Smooth muscle cell (in vitro differentiated cells): ENCODE results near the gene SNAPC1. TPM values are rescaled to one million over a fixed set of nuclear protein-coding genes. Genes with fewer than 3 reads are reported as not detected.

Source experiments
- DNase-seq: peaks from one replicate; lab custom pipeline; 2025; ENCODE audit not compliant: unreplicated experiment; lab: John Stamatoyannopoulos, UW
- H2AFZ ChIP-seq: fragments of 200-600 bp; sonication (generic); 2 replicates; pipeline ENCODE4 v1.6.0; 2016; ENCODE audit warnings: antibody characterized with exemption, low read depth, mild to moderate bottlenecking
- H3F3A ChIP-seq: fragments of 200-600 bp; sonication (generic); 2 replicates; pipeline ENCODE4 v1.6.0; 2017; ENCODE audit warnings: antibody characterized with exemption, low read depth
- H3K27ac ChIP-seq: fragments of 200-600 bp; sonication (generic); 2 replicates; pipeline ENCODE4 v1.5.1; 2016; ENCODE audit warnings: low read depth, mild to moderate bottlenecking
- H3K27me3 ChIP-seq: fragments of 200-600 bp; sonication (generic); 2 replicates; pipeline ENCODE4 v1.6.1; 2016; ENCODE audit warnings: low read depth, mild to moderate bottlenecking
- H3K36me3 ChIP-seq: fragments of 200-600 bp; sonication (generic); 2 replicates; pipeline ENCODE4 v1.5.1; 2016; ENCODE audit warnings: low read depth
- H3K4me1 ChIP-seq: fragments of 200-600 bp; sonication (generic); 2 replicates; pipeline ENCODE4 v1.5.1; 2016; ENCODE audit warnings: low read depth
- H3K4me2 ChIP-seq: fragments of 200-600 bp; sonication (generic); 2 replicates; pipeline ENCODE4 v1.6.0; 2016; ENCODE audit warnings: mild to moderate bottlenecking
- H3K4me3 ChIP-seq: fragments of 200-600 bp; sonication (generic); 2 replicates; pipeline ENCODE4 v1.5.1; 2016; ENCODE audit warnings: mild to moderate bottlenecking
- H3K79me2 ChIP-seq: fragments of 200-600 bp; sonication (generic); 2 replicates; pipeline ENCODE4 v1.6.0; 2016; ENCODE audit warnings: low read depth, mild to moderate bottlenecking
- H3K9ac ChIP-seq: fragments of 200-600 bp; sonication (generic); 2 replicates; pipeline ENCODE4 v1.6.0; 2016; ENCODE audit warnings: low read depth
- H3K9me3 ChIP-seq: fragments of 200-600 bp; sonication (generic); replicated peaks from 2 replicates; pipeline ENCODE4 v1.5.1; 2016; ENCODE audit warnings: low read depth
- H4K20me1 ChIP-seq: fragments of 200-600 bp; sonication (generic); 2 replicates; pipeline ENCODE4 v1.6.0; 2016; ENCODE audit warnings: low read depth
- CTCF ChIP-seq: fragments of 200-600 bp; sonication (generic); IDR thresholded peaks from 2 replicates; pipeline ENCODE4 v1.5.1; 2017; ENCODE audit warnings: borderline replicate concordance, mild to moderate bottlenecking, antibody characterized with exemption; ENCODE audit not compliant: insufficient read depth, poor library complexity, severe bottlenecking
- WGBS: methylation state at CpG from one replicate; pipeline ENCODE4 v1.1.7; 2016; ENCODE audit warnings: low lambda C conversion rate; 5-methylcytosine and 5-hydroxymethylcytosine counted together
- polyA plus RNA-seq: library from polyadenylated mRNA; unstranded; fragments of >200 nt; fragmentation: Nextera tagmentation; extraction: Ambion mirVana; gene quantifications from 2 replicates; pipeline ENCODE4 v1.2.1, GENCODE V29; 2016
- total RNA-seq: library from RNA; depleted of rRNA; stranded (reverse); fragments of >200 nt; gene quantifications from 2 replicates; pipeline ENCODE4 v1.2.3, GENCODE V29; 2014

The SNAPC1 gene
- total and polyA plus RNA-seq, 2 experiments from 2014 or later = 6.1 to 13.5 TPM

GRCh38 chr14:61805451-61805850 lies 43.2 kb downstream of the SNAPC1 start:
- no peaks in the 10 kb centered on the region for H3F3A ChIP-seq
- H2AFZ ChIP-seq = no peak overlapping the region
- no peaks in the 10 kb centered on the region for H3K4me1 ChIP-seq
- no peak for DNase-seq
- no peaks in the 10 kb centered on the region for H3K9me3 ChIP-seq
- no peak for TF ChIP-seq CTCF
- H3K4me2 ChIP-seq = no peak overlapping the region
- H3K27ac ChIP-seq = no peak overlapping the region
- no peaks in the 10 kb centered on the region for H4K20me1 ChIP-seq
- WGBS = 87% methylated on average over 4 of the region's 4 CpGs
- H3K79me2 ChIP-seq = no peaks in the 10 kb centered on the region
- no peaks in the 10 kb centered on the region for H3K36me3 ChIP-seq
- no peak overlapping the region for H3K4me3 ChIP-seq
- peaks cover under 1% of the 10 kb centered on the region for H3K27me3 ChIP-seq
- no peak overlapping the region for H3K9ac ChIP-seq

GRCh38 chr14:61811882-61812346 lies 49.7 kb downstream of the SNAPC1 start:
- no peaks in the 10 kb centered on the region for H4K20me1 ChIP-seq
- peak overlapping the region; percentile 92 for H3K4me2 ChIP-seq
- no peak for DNase-seq
- H3K9me3 ChIP-seq = no peaks in the 10 kb centered on the region
- no peak overlapping the region for H3K27ac ChIP-seq
- peak overlapping the region; percentile 59 for H3K4me3 ChIP-seq
- WGBS = 55% methylated on average over 15 of the region's 15 CpGs
- no peaks in the 10 kb centered on the region for H3K79me2 ChIP-seq
- no peak for TF ChIP-seq CTCF
- H3K9ac ChIP-seq = no peak overlapping the region
- H3K36me3 ChIP-seq = no peaks in the 10 kb centered on the region
- peaks cover 59% of the 10 kb centered on the region for H3K27me3 ChIP-seq
- H3F3A ChIP-seq = no peaks in the 10 kb centered on the region
- H3K4me1 ChIP-seq = no peaks in the 10 kb centered on the region
- H2AFZ ChIP-seq = no peak overlapping the region

GRCh38 chr14:61812347-61813095 lies 50.3 kb downstream of the SNAPC1 start, which contains the start of gene SYT16:
TSS of gene SYT16 (plus strand) at chr14:61812703.
- Histone ChIP-seq H3K4me2 (peak within 1 kb of the TSS; percentile 92), H3K4me3 (peak within 1 kb of the TSS; percentile 59), H3K9me3 (no peaks in the 10 kb centered on the region), H3K79me2 (no peaks in the 10 kb centered on the region), H3K27ac (no peak within 1 kb of the TSS), H3K36me3 (no peaks in the 10 kb centered on the region), H3K4me1 (no peaks in the 10 kb centered on the region), H3K27me3 (peaks cover 59% of the 10 kb centered on the region), H3F3A (no peaks in the 10 kb centered on the region), H4K20me1 (no peaks in the 10 kb centered on the region), H2AFZ (peak within 1 kb of the TSS; percentile 72), H3K9ac (no peak within 1 kb of the TSS)
- DNase-seq = no peak
- WGBS = 4% methylated on average over 43 of the region's 95 CpGs
- TF ChIP-seq CTCF = no peak
